Adipocyte (in vitro differentiated cells): Measurements from ENCODE around the gene ARHGEF12.
"Not testable (repeated sequence)": the region's sequence is repeated elsewhere in the genome, so short reads cannot be mapped to it uniquely, and the experiment has no call there.

Experiments
- DNase-seq: peaks from one replicate; pipeline ENCODE4 v3.0.0-alpha.2; 2015; ENCODE audit warnings: low read depth
- H3K27me3 ChIP-seq: replicated peaks from 2 replicates; pipeline ENCODE4 v1.7.0; 2013; ENCODE audit warnings: mild to moderate bottlenecking, low read length, moderate library complexity; ENCODE audit not compliant: control insufficient read depth, insufficient read depth
- H3K36me3 ChIP-seq: 2 replicates; pipeline ENCODE4 v1.7.0; 2013; ENCODE audit warnings: low read length, mild to moderate bottlenecking, moderate library complexity; ENCODE audit not compliant: control insufficient read depth, insufficient read depth, severe bottlenecking
- H3K4me1 ChIP-seq: 2 replicates; pipeline ENCODE4 v1.7.0; 2013; ENCODE audit warnings: mild to moderate bottlenecking, low read length, moderate library complexity; ENCODE audit not compliant: control insufficient read depth, insufficient read depth
- H3K4me3 ChIP-seq: 2 replicates; pipeline ENCODE4 v1.7.0; 2013; ENCODE audit warnings: mild to moderate bottlenecking, low read length, moderate library complexity
- H3K9ac ChIP-seq: 2 replicates; pipeline ENCODE4 v1.7.0; 2013; ENCODE audit warnings: mild to moderate bottlenecking, low read length, moderate library complexity
- H3K9me3 ChIP-seq: 2 replicates; pipeline ENCODE4 v1.7.0; 2013; ENCODE audit warnings: mild to moderate bottlenecking, low read length, moderate library complexity; ENCODE audit not compliant: control insufficient read depth

Gene ARHGEF12

GRCh38 chr11:120503529-120503928, 167.3 kb downstream of the ARHGEF12 start:
- peaks cover 24% of the 10 kb centered on the region for H3K27me3 ChIP-seq
- H3K36me3 ChIP-seq, H3K9me3 ChIP-seq, H3K4me1 ChIP-seq, DNase-seq, H3K4me3 ChIP-seq, H3K9ac ChIP-seq: not testable (repeated sequence)

GRCh38 chr11:120505801-120506425, 169.7 kb downstream of the ARHGEF12 start:
- DNase-seq: no peak
- no peaks in the 10 kb centered on the region for H3K4me1 ChIP-seq
- peaks cover 39% of the 10 kb centered on the region for H3K27me3 ChIP-seq
- no peaks in the 10 kb centered on the region for H3K9me3 ChIP-seq
- no peak overlapping the region for H3K9ac ChIP-seq
- no peak overlapping the region for H3K4me3 ChIP-seq
- H3K36me3 ChIP-seq: no peaks in the 10 kb centered on the region

- Histone ChIP-seq H3K4me3 (no peak overlapping the region), H3K9ac (no peak overlapping the region), H3K4me1 (no peaks in the 10 kb centered on the region), H3K9me3 (no peaks in the 10 kb centered on the region), H3K36me3 (no peaks in the 10 kb centered on the region), H3K27me3 (peaks cover 46% of the 10 kb centered on the region)
- no peak for DNase-seq
Measured at GRCh38 chr11:120509346-120510053, 173.3 kb downstream of the ARHGEF12 start.

GRCh38 chr11:120510406-120511115, 174.3 kb downstream of the ARHGEF12 start:
- Histone ChIP-seq H3K9ac (no peak overlapping the region), H3K4me3 (no peak overlapping the region), H3K9me3 (no peaks in the 10 kb centered on the region), H3K36me3 (no peaks in the 10 kb centered on the region), H3K27me3 (peaks cover 49% of the 10 kb centered on the region), H3K4me1 (no peaks in the 10 kb centered on the region)
- no peak for DNase-seq

- DNase-seq: peak; percentile 92
- Histone ChIP-seq H3K27me3 (peaks cover 49% of the 10 kb centered on the region), H3K4me1 (no peaks in the 10 kb centered on the region), H3K9me3 (no peaks in the 10 kb centered on the region), H3K9ac (no peak within 1 kb of the TSS), H3K4me3 (peak within 1 kb of the TSS; percentile 64), H3K36me3 (no peaks in the 10 kb centered on the region)
Measured at GRCh38 chr11:120511116-120511819, 175.1 kb downstream of the ARHGEF12 start, which contains the start of gene GRIK4. GRIK4 (plus strand) TSS chr11:120511748; CDS start chr11:120660319, 148,571 bp downstream.

GRCh38 chr11:120511820-120512738, 175.9 kb downstream of the ARHGEF12 start:
- Histone ChIP-seq H3K9ac (no peak overlapping the region), H3K4me3 (no peak overlapping the region), H3K36me3 (no peaks in the 10 kb centered on the region), H3K27me3 (peaks cover 46% of the 10 kb centered on the region), H3K4me1 (no peaks in the 10 kb centered on the region), H3K9me3 (no peaks in the 10 kb centered on the region)
- peak; percentile 9 for DNase-seq

GRCh38 chr11:120512739-120513435, 176.7 kb downstream of the ARHGEF12 start:
- Histone ChIP-seq H3K36me3 (no peaks in the 10 kb centered on the region), H3K9me3 (no peaks in the 10 kb centered on the region), H3K9ac (no peak overlapping the region), H3K27me3 (peaks cover 53% of the 10 kb centered on the region), H3K4me1 (no peaks in the 10 kb centered on the region), H3K4me3 (no peak overlapping the region)
- DNase-seq: no peak

- Histone ChIP-seq H3K4me1 (no peaks in the 10 kb centered on the region), H3K36me3 (no peaks in the 10 kb centered on the region), H3K9me3 (no peaks in the 10 kb centered on the region), H3K9ac (no peak overlapping the region), H3K4me3 (no peak overlapping the region), H3K27me3 (peaks cover 50% of the 10 kb centered on the region)
- no peak for DNase-seq
Measured at GRCh38 chr11:120513436-120514315, 177.5 kb downstream of the ARHGEF12 start.

- no peak for DNase-seq
- no peak overlapping the region for H3K4me3 ChIP-seq
- H3K4me1 ChIP-seq: no peaks in the 10 kb centered on the region
- no peaks in the 10 kb centered on the region for H3K9me3 ChIP-seq
- H3K36me3 ChIP-seq: no peaks in the 10 kb centered on the region
- peaks cover 45% of the 10 kb centered on the region for H3K27me3 ChIP-seq
- no peak overlapping the region for H3K9ac ChIP-seq
Measured at GRCh38 chr11:120514541-120515121, 178.4 kb downstream of the ARHGEF12 start.
